Thyroid gland (tissue), 4 donors: ENCODE data around the gene SLC22A14. TPM values are rescaled to one million over a fixed set of nuclear protein-coding genes. Genes with fewer than 3 reads are reported as not detected.
"Not testable (repeated sequence)": the region's sequence is repeated elsewhere in the genome, so short reads cannot be mapped to it uniquely, and the experiment has no call there.

Source experiments
- DNase-seq, 2 donors: peaks; one replicate each; pipeline ENCODE4 v3.0.0-alpha.2; 2019
- H3K27ac ChIP-seq, 3 donors: fragments of 200-600 bp; sonication (generic); 1 replicate in 2 of 3; 2 replicates in 1 of 3; pipeline ENCODE4 v1.5.1; 2016 to 2019; ENCODE audit warnings: mild to moderate bottlenecking in 1 of 3, moderate library complexity in 1 of 3
- H3K27me3 ChIP-seq: fragments of 200-600 bp; sonication (generic); one replicate; pipeline ENCODE4 v1.5.1; 2019
- H3K36me3 ChIP-seq, 2 donors: fragments of 200-600 bp; sonication (generic); one replicate each; pipeline ENCODE4 v1.5.1; 2016 to 2019
- H3K4me1 ChIP-seq, 2 donors: fragments of 200-600 bp; sonication (generic); one replicate each; pipeline ENCODE4 v1.5.1; 2017 to 2019
- H3K4me3 ChIP-seq, 3 donors: fragments of 200-600 bp; sonication (generic); replicated peaks in 1 of 3; 1 replicate in 2 of 3; 2 replicates in 1 of 3; pipeline ENCODE4 v1.5.1; 2016; ENCODE audit warnings: mild to moderate bottlenecking in 1 of 3
- H3K9me3 ChIP-seq: fragments of 200-600 bp; sonication (generic); one replicate; pipeline ENCODE4 v1.5.1; 2017
- POLR2A ChIP-seq, 2 donors: fragments of 450-650 bp; IDR thresholded peaks; one replicate each; pipeline ENCODE4 v1.6.1; 2017; ENCODE audit warnings: antibody characterized with exemption in 2 of 2, mild to moderate bottlenecking in 2 of 2, moderate library complexity in 1 of 2
- WGBS, 2 donors: methylation state at CpG; one replicate each; pipeline ENCODE4 v1.1.5; 2017; 5-methylcytosine and 5-hydroxymethylcytosine counted together
- intact Hi-C: fragments of 100-400 bp; cut with DNase I; formaldehyde crosslinking; loops from one replicate; pipeline ENCODE4 v1.15.1; 2023
- total RNA-seq, 4 donors: library from RNA; depleted of rRNA; stranded (reverse); fragments of >200 nt; gene quantifications; one replicate each; pipeline ENCODE4 v1.2.3, GENCODE V29; 2016
- TF ChIP-seq, protein P1 (sequence below), 6 experiments: fragments of 200-600 bp in 3 of 6; fragments of 450-650 bp in 3 of 6; sonication (generic) in 3 of 6; IDR thresholded peaks; one replicate each; pipeline ENCODE4 v1.5.1; 2016 to 2019; ENCODE audit warnings: antibody characterized with exemption in 6 of 6, mild to moderate bottlenecking in 2 of 6, inconsistent platforms in 1 of 6, moderate library complexity in 1 of 6

The SLC22A14 gene
- total RNA-seq, 4 donors from 2014 or later: not detected

DNA sequence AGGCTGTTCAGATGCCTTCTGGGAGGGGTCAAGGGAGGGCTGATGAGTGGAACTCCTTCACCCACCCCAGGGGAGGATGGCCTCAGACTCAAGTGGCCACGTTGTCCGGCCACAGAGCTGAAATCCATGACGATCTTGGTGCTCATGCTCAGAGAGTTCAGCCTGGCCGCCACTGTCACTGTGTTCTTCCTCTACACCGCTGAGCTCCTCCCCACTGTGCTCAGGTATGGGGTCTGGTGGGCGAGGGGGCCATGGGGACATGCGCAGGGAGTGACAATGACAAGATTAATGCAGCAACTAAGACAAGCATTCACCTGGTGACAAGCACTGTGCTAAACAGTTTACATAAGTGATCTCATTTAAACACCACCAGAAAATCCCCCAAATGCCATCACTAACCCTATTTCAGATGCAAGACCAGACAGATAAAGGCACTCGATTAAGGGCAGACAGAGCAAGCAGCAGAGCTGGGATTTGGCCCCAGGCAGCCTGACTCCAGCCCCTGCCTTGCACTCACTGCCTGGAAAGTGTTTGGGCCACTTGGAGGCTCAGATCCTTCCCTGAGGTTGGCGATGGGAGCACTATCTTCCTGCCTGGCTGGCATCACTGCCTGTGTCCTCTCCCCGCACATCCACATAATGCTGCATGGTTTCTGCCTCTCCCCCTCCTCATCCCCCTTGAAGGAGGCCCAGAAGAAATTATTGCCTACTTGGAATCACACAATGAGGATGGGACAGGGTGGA, 33.6 kb downstream of the SLC22A14 start:
- intact Hi-C loops: no loop called here
- no peak for DNase-seq
- no peak for TF ChIP-seq POLR2A (IDR thresholded peaks at IDR 0.05)
- TF ChIP-seq, protein P1, sequence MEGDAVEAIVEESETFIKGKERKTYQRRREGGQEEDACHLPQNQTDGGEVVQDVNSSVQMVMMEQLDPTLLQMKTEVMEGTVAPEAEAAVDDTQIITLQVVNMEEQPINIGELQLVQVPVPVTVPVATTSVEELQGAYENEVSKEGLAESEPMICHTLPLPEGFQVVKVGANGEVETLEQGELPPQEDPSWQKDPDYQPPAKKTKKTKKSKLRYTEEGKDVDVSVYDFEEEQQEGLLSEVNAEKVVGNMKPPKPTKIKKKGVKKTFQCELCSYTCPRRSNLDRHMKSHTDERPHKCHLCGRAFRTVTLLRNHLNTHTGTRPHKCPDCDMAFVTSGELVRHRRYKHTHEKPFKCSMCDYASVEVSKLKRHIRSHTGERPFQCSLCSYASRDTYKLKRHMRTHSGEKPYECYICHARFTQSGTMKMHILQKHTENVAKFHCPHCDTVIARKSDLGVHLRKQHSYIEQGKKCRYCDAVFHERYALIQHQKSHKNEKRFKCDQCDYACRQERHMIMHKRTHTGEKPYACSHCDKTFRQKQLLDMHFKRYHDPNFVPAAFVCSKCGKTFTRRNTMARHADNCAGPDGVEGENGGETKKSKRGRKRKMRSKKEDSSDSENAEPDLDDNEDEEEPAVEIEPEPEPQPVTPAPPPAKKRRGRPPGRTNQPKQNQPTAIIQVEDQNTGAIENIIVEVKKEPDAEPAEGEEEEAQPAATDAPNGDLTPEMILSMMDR (IDR thresholded peaks at IDR 0.05): no peak
- Histone ChIP-seq H3K4me3 (no peak overlapping the region), H3K27me3 (no peaks in the 10 kb centered on the region), H3K9me3 (no peaks in the 10 kb centered on the region), H3K4me1 (no peaks in the 10 kb centered on the region), H3K36me3 (no peaks in the 10 kb centered on the region), H3K27ac (no peak overlapping the region)
- WGBS, 2 donors: 79 to 80% methylated on average over 9 to 10 of the region's 10 CpGs

DNA sequence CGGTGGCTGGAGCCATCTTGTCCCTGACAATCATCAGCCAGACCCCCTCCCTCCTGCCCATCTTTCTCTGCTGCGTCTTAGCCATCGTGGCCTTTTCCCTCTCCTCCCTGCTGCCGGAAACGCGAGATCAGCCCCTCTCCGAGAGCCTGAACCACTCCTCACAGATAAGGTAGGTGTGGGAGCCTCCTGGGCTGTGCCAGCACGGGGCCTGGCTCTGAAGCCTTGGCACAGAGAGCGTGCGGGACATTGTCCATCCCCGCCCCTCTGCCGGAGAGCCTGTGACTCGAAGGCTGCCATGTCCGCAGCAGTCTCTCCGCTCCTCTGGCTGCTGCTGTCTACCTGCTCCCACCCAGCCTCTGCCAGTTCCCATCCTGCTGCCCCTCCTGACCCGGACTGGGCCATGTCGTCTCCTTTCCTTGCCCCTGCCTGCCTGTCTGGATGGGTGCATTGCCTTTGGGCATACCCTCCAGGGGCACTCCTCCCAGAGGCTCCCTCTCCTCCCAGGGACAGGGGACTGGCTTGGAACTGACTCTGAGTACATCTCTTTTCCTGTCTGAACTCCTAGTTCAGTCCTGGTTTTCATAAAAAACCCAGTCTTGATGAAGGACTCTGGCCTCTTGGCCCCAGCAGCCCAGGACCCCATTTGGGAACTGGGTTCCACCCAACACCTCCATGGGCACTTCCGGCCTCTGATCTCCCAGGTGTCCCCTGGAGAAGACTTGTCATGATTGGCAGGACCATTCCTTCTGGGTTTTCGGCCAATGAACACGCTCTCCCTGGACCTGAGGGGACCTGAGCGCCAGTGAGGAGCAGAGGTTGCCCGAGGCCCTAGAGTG, 34.5 kb downstream of the SLC22A14 start:
- no peak for DNase-seq
- WGBS, 2 donors: 83 to 88% methylated on average over 17 to 21 of the region's 22 CpGs
- H3K36me3 ChIP-seq: no peaks in the 10 kb centered on the region
- H3K27me3 ChIP-seq: no peaks in the 10 kb centered on the region
- no peak overlapping the region for H3K27ac ChIP-seq
- intact Hi-C loops: no loop called here
- no peak for TF ChIP-seq POLR2A (IDR thresholded peaks at IDR 0.05)
- TF ChIP-seq, protein P1 (IDR thresholded peaks at IDR 0.05): no peak
- H3K4me3 ChIP-seq: no peak overlapping the region
- no peaks in the 10 kb centered on the region for H3K4me1 ChIP-seq
- no peaks in the 10 kb centered on the region for H3K9me3 ChIP-seq

DNA sequence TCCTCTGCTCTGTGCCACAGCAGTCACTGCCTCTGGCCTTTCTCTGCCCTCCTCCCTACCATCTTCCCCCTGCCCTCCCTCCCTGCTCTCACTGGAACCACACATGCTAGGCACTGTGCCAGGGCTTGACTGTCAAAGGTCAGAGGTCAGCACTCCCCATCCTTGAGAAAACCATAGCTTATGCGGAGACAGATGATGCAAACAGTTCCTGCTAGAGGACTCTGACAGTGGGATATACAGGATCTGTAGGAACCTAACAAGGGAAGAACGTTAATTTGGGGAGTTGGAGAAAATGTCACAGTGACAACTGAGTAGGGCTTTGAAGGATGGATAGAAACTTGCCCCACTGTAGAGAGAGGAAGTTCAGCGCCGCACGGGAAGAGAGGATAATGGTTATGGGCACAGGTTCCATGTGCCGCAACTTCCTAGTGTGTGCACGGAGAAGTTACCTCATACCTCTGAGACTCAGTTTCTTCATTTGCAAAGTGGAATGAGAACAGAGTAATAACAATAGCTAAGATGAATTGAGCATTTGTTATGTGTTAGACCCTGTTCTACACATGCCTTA, 35.2 kb downstream of the SLC22A14 start:
- no peaks in the 10 kb centered on the region for H3K27me3 ChIP-seq
- no peak for TF ChIP-seq POLR2A (IDR thresholded peaks at IDR 0.05)
- TF ChIP-seq, protein P1 (IDR thresholded peaks at IDR 0.05): no peak
- no peak for DNase-seq
- no peaks in the 10 kb centered on the region for H3K9me3 ChIP-seq
- H3K36me3 ChIP-seq: no peaks in the 10 kb centered on the region
- 89 to 91% methylated on average over 7 of the region's 7 CpGs for WGBS, 2 donors
- no peak overlapping the region for H3K27ac ChIP-seq
- no peaks in the 10 kb centered on the region for H3K4me1 ChIP-seq
- intact Hi-C loops: no loop called here
- H3K4me3 ChIP-seq: no peak overlapping the region

DNA sequence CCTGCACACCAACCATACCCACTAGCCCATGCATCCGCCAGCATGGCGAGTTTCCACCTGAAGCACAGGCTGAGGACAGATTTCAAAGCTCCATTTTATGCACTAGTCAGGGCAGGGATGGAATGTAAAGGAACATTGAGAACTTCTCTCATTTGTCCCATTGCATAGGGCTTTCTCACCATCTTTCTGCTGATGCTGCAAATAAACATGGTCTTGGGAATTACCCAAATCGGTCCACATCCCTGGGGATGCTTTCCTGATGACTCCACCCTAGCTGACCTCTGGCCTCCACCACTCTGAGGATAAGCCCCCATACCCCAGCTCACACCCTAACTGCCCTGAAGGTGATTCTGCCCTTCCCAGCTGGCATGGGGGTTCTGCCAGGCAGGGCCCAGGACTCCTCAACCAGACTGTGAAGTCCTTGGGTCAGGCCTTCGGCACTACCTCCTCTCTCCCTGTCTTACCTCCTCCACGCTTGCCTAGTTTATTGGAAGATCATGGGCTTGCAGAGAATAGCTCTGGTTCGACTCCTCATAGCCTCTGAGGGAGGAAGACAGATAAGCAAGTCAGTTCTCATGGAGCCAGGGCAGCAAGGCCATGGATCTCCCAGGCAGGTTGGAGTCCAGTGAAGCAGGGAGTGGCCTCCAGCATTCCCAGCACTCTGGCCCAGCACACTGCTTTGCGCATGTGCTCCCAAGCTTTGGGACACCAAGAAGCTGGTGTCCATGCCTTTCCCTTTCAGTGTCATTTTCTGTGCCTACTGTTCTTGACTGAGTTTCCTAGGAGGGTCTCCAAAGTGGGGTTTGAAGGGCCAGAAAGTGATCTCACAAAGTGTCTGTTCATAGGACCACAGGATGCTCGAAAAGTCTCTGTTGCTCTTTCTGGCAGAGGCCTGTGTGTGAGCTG, 36.9 kb downstream of the SLC22A14 start:
- Histone ChIP-seq H3K36me3 (no peaks in the 10 kb centered on the region), H3K9me3 (no peaks in the 10 kb centered on the region), H3K27me3 (no peaks in the 10 kb centered on the region), H3K4me3 (no peak overlapping the region), H3K4me1 (no peaks in the 10 kb centered on the region), H3K27ac (no peak overlapping the region)
- DNase-seq: no peak
- TF ChIP-seq POLR2A (IDR thresholded peaks at IDR 0.05): no peak
- intact Hi-C loops: no loop called here
- WGBS, 2 donors: 89 to 93% methylated on average over 8 of the region's 8 CpGs

DNA sequence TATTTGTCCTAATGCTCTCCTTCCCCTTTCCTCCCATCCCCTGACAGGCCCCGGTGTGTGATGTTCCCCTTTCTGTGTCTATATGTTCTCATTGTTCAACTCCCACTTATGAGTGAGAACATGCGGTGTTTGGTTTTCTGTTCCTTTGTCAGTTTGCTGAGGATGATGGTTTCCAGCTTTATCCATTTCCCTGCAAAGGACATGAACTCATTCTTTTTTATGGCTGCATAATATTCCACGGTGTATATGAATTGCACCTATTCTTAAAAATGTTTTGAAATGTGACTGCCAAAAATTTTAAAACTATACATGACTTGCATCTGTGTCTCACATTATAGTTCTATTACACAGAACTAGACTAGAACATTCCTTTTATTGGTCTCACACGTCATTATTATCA, 38.5 kb downstream of the SLC22A14 start:
- 92 to 95% methylated on average over 4 of the region's 4 CpGs for WGBS, 2 donors
- DNase-seq, H3K27ac ChIP-seq, H3K27me3 ChIP-seq, H3K4me1 ChIP-seq, H3K9me3 ChIP-seq, intact Hi-C loops, H3K36me3 ChIP-seq, H3K4me3 ChIP-seq: not testable (repeated sequence)
